HFFc6 (cell line): ENCODE results near the gene EMC8. TPM values are rescaled to one million over a fixed set of nuclear protein-coding genes. Genes with fewer than 3 reads are reported as not detected.

ENCODE experiments used
- DNase-seq: peaks from one replicate; pipeline ENCODE4 v3.0.0-alpha.2; 2018
- H3K27ac Mint-ChIP-seq: 2 replicates; pipeline ENCODE4 v1.8.0; 2020; ENCODE audit warnings: mild to moderate bottlenecking, mixed read lengths
- H3K27me3 Mint-ChIP-seq: 2 replicates; pipeline ENCODE4 v1.8.0; 2021; ENCODE audit warnings: mild to moderate bottlenecking, moderate library complexity, mixed read lengths; ENCODE audit not compliant: insufficient read depth
- H3K36me3 Mint-ChIP-seq: 2 replicates; pipeline ENCODE4 v1.8.0; 2021; ENCODE audit warnings: low read depth, mixed read lengths
- H3K4me1 Mint-ChIP-seq: 2 replicates; pipeline ENCODE4 v1.8.0; 2020; ENCODE audit warnings: low read depth, mixed read lengths
- H3K4me3 Mint-ChIP-seq: 2 replicates; pipeline ENCODE4 v1.8.0; 2020; ENCODE audit warnings: mild to moderate bottlenecking, moderate library complexity, mixed read lengths
- H3K9me3 Mint-ChIP-seq: 2 replicates; pipeline ENCODE4 v1.8.0; 2020; ENCODE audit warnings: mild to moderate bottlenecking, mixed read lengths
- CTCF ChIP-seq: fragments of 200-600 bp; sonication (generic); IDR thresholded peaks from 2 replicates; pipeline ENCODE4 v1.5.0; 2021; ENCODE audit warnings: antibody characterized with exemption, mild to moderate bottlenecking
- total RNA-seq, 6 experiments: library from RNA; stranded (reverse); fragmentation: NEBNext Ultra II Directional; extraction: Animal tissue kit (Norgen Biotek cat#: 25700); gene quantifications; 2 replicates in 1 of 6; 3 replicates in 5 of 6; pipeline ENCODE4 v1.2.3, GENCODE V29; 2021

EMC8 gene
- total RNA-seq, 6 experiments from 2014 or later, result 31.7 to 38.4 (median 36.6) TPM

- Mint-ChIP-seq H3K4me3 (no peak overlapping the region), H3K36me3 (peaks cover 55% of the 10 kb centered on the region), H3K27me3 (no peaks in the 10 kb centered on the region; the same call in none of the 2 replicates), H3K4me1 (peaks cover 56% of the 10 kb centered on the region), H3K9me3 (no peaks in the 10 kb centered on the region), H3K27ac (peak overlapping the region; percentile 39; the same call in 1 of the 2 replicates)
- TF ChIP-seq CTCF, result no peak
- DNase-seq, result no peak
Observed at GRCh38 chr16:85796599-85796998, 2.7 kb downstream of the EMC8 start.

GRCh38 chr16:85796152-85796551 is 3.2 kb downstream of the EMC8 start:
- peaks cover 55% of the 10 kb centered on the region for H3K36me3 Mint-ChIP-seq
- peaks cover 54% of the 10 kb centered on the region for H3K4me1 Mint-ChIP-seq
- peak overlapping the region; percentile 39; the same call in 1 of the 2 replicates for H3K27ac Mint-ChIP-seq
- TF ChIP-seq CTCF, result no peak
- H3K4me3 Mint-ChIP-seq, result no peak overlapping the region
- H3K27me3 Mint-ChIP-seq, result no peaks in the 10 kb centered on the region; the same call in none of the 2 replicates
- DNase-seq, result no peak
- no peaks in the 10 kb centered on the region for H3K9me3 Mint-ChIP-seq

GRCh38 chr16:85794696-85795095 is 4.6 kb downstream of the EMC8 start:
- no peak for DNase-seq
- H3K4me3 Mint-ChIP-seq, result no peak overlapping the region
- peaks cover 50% of the 10 kb centered on the region for H3K36me3 Mint-ChIP-seq
- no peak overlapping the region for H3K27ac Mint-ChIP-seq
- no peaks in the 10 kb centered on the region for H3K9me3 Mint-ChIP-seq
- TF ChIP-seq CTCF, result no peak
- H3K4me1 Mint-ChIP-seq, result peaks cover 45% of the 10 kb centered on the region
- H3K27me3 Mint-ChIP-seq, result no peaks in the 10 kb centered on the region; the same call in 1 of the 2 replicates

- Mint-ChIP-seq H3K4me3 (no peak overlapping the region), H3K27me3 (no peaks in the 10 kb centered on the region; the same call in 1 of the 2 replicates), H3K27ac (no peak overlapping the region), H3K36me3 (peaks cover 50% of the 10 kb centered on the region), H3K9me3 (no peaks in the 10 kb centered on the region), H3K4me1 (peaks cover 45% of the 10 kb centered on the region)
- TF ChIP-seq CTCF, result no peak
- DNase-seq, result no peak
Observed at GRCh38 chr16:85793662-85794298, 5.6 kb downstream of the EMC8 start.

GRCh38 chr16:85789773-85790172 is 9.6 kb downstream of the EMC8 start:
- TF ChIP-seq CTCF, result no peak
- H3K27ac Mint-ChIP-seq, result no peak overlapping the region

More at GRCh38 chr16:85789773-85790172, 9.6 kb downstream of the EMC8 start:
- Mint-ChIP-seq H3K9me3 (no peaks in the 10 kb centered on the region), H3K4me3 (no peak overlapping the region), H3K27me3 (no peaks in the 10 kb centered on the region), H3K36me3 (peaks cover 32% of the 10 kb centered on the region), H3K4me1 (peaks cover 29% of the 10 kb centered on the region)
- no peak for DNase-seq
